ENCODE results near the gene ACTC1.

The ACTC1 gene

GRCh38 chr15:34799149-34800101, 4.1 kb upstream of the ACTC1 start:
- no peak for DNase-seq

GRCh38 chr15:34796847-34797435, 1.6 kb upstream of the ACTC1 start:
- no peak for DNase-seq

- no peak for DNase-seq
Observed at GRCh38 chr15:34794590-34795206, 651 bp downstream of the ACTC1 start.

- DNase-seq: no peak
Observed at GRCh38 chr15:34793901-34794300, 1.4 kb downstream of the ACTC1 start.

GRCh38 chr15:34793071-34793470, 2.3 kb downstream of the ACTC1 start:
- no peak for DNase-seq

GRCh38 chr15:34791701-34792100, 3.6 kb downstream of the ACTC1 start:
- DNase-seq: no peak

GRCh38 chr15:34790121-34790520, 5.2 kb downstream of the ACTC1 start:
- no peak for DNase-seq

- no peak for DNase-seq
Observed at GRCh38 chr15:34789326-34789725, 6.0 kb downstream of the ACTC1 start.

- DNase-seq: no peak
Observed at GRCh38 chr15:34786206-34786605, 9.1 kb downstream of the ACTC1 start.

GRCh38 chr15:34783991-34784390, 11.4 kb downstream of the ACTC1 start:
- no peak for DNase-seq

GRCh38 chr15:34783431-34783830, 11.9 kb downstream of the ACTC1 start:
- DNase-seq: no peak

- no peak for DNase-seq
Observed at GRCh38 chr15:34782901-34783300, 12.4 kb downstream of the ACTC1 start.

GRCh38 chr15:34780725-34781124, 14.6 kb downstream of the ACTC1 start:
- DNase-seq: no peak

GRCh38 chr15:34776606-34777105, 18.7 kb downstream of the ACTC1 start:
- DNase-seq: no peak

- no peak for DNase-seq
Observed at GRCh38 chr15:34773917-34774316, 21.4 kb downstream of the ACTC1 start.

GRCh38 chr15:34773013-34773412, 22.3 kb downstream of the ACTC1 start:
- no peak for DNase-seq

GRCh38 chr15:34772312-34772711, 23.0 kb downstream of the ACTC1 start:
- no peak for DNase-seq

- DNase-seq: no peak
Observed at GRCh38 chr15:34769711-34770110, 25.6 kb downstream of the ACTC1 start.

- no peak for DNase-seq
Observed at GRCh38 chr15:34768530-34768929, 26.8 kb downstream of the ACTC1 start.

GRCh38 chr15:34765741-34766140, 29.6 kb downstream of the ACTC1 start:
- DNase-seq: no peak

GRCh38 chr15:34760909-34761308, 34.4 kb downstream of the ACTC1 start:
- no peak for DNase-seq

- DNase-seq: no peak
Observed at GRCh38 chr15:34759992-34760391, 35.4 kb downstream of the ACTC1 start.

GRCh38 chr15:34759347-34759746, 36.0 kb downstream of the ACTC1 start:
- DNase-seq: no peak

GRCh38 chr15:34757262-34757661, 38.1 kb downstream of the ACTC1 start:
- DNase-seq: no peak
